GM21381 (cell line): Measurements from ENCODE around the gene TMEM117.

Experiments used
- ATAC-seq: cut with Tn5 transposase; IDR thresholded peaks from one replicate; pipeline ENCODE4 v1.9.1; 2021; ENCODE audit warnings: mild to moderate bottlenecking, moderate library complexity; ENCODE audit not compliant: unreplicated experiment

The TMEM117 gene

GRCh38 chr12:43835656-43836474 lies at the start of gene TMEM117:
TMEM117 (plus strand) TSS chr12:43836081.
- peak; percentile 73 for ATAC-seq

GRCh38 chr12:43786899-43787693 lies 48.8 kb upstream of the TMEM117 start:
- no peak for ATAC-seq

- no peak for ATAC-seq
Observed at GRCh38 chr12:43789941-43790340, 45.9 kb upstream of the TMEM117 start.

DNA sequence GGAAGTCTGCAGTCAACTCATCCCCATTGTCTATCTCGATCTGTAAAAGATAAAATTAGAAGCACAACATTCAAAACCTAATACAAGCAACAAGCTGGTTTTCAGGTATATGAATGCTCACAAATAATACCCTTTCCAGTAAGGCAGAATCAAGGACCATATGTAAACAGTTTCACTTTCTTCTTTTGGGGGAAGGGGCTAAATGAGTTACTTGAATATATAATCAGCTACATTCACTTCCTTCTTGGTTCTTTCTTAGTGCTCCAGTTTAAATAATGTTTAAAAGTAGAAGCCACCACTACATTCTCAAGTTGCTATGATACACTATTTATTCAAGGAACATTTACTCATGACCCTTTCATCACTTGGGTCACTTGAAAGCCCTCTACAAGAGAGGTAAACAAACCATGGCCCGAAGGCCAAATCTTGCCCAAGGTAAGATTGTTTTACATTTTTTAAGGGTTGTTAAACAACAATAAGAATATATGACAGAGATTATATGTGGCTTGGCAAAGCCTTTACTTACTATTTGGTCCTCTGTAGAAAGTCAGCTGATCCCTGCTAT lies 40.1 kb upstream of the TMEM117 start:
- no peak for ATAC-seq

DNA sequence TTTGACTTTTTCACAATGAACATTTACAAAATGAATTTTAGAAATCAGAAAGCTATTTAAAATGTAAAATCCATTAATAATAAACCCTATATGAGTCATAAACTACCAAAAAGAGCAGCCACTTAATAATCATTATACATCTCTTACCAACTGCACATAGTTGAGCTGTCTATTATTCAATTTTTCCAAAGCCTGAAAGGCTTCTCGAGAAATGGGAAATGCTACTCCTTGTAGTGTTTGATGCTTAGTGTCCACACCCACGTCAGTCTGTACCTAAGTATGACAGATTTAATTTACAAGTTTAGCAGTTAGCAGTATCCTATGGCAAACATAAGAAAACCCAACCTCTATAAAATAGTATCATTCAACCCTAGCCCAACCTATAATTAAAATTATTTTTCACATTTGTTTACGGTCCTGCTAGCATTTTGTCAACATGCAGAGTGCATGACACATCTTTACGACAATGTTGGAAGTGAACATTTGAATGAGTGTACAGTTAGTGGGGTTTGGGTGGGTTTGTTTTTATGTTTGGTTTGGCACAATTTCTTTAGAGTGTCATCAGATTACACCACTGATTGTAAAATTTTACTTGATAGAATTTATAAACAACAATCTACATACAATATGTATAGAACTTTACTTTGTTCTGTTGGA lies 38.2 kb upstream of the TMEM117 start:
- no peak for ATAC-seq

DNA sequence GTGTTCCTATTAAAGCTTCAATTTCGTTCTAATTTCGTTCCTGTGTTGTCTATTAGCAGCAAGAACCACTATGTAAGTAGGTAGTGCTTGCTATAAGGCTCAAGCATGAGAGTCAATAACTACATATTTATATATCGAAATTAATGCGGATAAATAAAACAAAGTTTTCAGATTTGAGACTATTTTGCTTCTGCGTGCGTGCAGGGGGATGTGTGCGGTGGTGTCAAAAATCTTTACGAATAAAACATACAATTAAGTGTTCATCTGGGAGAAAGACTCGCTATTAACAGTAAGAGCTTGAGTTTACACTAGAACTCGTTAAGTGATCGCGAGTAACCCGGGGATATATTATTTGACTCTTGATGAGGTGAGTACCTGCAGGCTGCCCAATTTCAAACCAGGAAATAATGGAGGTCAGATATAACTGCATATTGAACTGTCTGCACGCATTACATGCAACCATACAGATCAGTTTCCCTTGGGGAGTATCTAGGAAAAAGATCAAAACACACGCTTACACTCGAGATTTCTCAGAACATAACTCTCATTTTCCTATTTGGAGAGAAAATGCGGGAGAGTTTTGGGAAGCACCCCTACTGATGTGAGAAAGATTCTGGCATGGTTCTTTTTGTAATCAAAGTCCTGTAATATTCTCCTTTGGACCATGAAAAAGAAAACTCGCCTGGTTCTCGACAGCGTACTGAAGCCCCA lies 30.6 kb upstream of the TMEM117 start:
- ATAC-seq: no peak

- ATAC-seq: peak; percentile 98
Observed at GRCh38 chr12:43805860-43806736, 29.8 kb upstream of the TMEM117 start, which contains the start of gene TWF1. TWF1 (minus strand) TSS chr12:43806317; CDS start chr12:43806245, 72 bp downstream.

- no peak for ATAC-seq
Observed at GRCh38 chr12:43806737-43807072, 29.2 kb upstream of the TMEM117 start.

DNA sequence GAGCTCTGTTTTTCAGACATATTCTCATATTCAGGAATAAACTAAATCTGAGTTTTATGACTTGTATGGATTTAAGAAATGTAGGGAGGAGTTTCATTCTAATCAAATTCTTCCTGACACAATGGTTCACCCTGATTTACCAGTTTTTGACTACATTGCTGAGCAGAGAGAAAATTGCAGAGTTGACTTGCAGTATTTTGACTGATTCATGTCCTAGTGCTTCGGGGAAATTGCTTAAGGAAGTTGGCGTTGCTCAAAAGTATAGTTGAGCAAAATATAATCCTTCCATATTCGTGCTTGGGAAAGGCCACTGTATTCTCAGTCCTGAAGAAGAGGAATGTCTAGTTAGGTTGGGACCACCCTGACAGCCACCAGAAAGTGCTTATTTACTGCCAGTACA lies 28.5 kb upstream of the TMEM117 start:
- ATAC-seq: no peak

DNA sequence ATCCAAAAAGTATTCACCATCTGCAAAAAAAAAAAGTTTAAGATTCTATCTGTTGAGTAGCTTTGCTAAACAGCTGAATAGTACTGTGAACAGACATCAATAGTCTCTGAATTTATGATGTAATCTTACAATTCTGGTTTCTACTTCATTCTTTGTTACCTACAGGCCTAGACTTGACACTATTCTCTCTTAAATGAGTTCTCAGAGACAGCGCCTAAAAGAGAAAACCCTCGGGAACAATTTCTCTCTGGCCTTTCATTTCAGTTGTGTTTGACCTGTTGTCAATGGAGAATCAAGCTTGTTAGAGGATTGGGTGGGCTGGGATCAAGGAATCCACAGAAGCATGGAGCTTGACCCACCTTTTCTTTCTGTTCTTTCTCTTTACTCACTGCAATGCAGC lies 23.8 kb upstream of the TMEM117 start:
- no peak for ATAC-seq

DNA sequence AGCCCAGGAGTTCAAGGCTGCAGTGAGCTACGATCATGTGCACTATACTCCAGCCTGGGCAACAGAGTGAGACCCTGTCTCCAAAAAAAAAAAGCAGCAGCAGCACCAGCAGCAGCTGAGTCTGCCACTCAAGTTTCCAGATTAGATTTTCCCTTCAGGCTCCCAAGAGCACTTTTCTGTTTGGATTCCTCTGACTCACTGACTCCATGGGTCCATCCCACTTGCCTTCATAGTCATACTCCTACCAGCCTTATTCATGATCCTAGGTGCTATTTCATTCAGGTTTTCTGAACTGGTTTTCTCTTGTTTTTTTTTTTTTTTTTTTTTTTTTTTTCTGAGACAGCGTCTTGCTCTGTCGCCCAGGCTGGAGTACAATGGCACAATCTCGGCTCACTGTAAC lies 23.0 kb upstream of the TMEM117 start:
- no peak for ATAC-seq

DNA sequence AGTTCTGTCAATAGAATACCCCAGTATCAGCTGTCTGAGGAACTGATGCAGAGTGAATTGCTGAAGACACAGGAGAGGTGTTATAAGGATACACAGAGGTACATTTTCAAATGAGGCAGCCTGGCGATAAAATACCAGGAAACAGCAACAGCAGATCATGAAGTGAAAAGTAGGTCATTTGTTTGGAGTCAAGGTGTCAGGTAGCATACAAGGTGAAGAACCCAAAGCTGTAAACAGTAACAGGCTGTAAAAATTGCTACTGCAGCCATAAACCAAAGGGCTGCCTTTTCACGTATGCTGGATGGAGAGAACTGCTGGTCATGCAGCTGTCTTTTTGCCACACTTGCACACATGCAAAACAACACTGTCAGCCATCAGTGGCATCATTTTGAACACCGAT lies 20.5 kb upstream of the TMEM117 start:
- ATAC-seq: no peak

GRCh38 chr12:43816168-43816567 lies 19.7 kb upstream of the TMEM117 start:
- ATAC-seq: no peak

DNA sequence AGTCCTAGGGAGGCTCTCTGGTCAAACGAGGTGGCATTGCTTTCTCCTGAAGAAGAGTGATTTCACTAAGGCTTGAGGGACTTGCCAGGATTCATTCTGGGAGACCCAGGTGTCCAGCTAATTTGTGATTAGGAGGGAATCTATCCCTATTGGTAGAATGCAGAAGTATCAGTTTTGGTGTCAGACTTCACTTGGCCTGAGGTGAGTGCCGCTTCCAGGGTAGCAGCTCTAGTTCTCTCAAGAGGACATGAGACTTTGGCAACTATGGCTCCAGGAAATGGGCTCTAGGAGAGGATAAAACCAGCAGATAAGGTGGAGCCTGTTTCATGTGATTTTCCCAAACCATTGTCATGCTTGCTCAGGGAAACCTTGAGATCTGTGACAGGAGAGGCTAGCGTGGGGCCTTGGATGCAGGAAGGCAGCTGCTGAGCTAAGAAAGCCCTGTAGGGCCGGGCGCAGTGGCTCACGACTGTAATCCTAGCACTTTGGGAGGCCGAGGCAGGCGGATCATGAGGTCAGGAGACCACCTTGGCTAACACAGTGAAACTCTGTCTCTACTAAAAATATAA lies 11.6 kb upstream of the TMEM117 start:
- ATAC-seq: no peak

GRCh38 chr12:43826681-43827080 lies 9.2 kb upstream of the TMEM117 start:
- ATAC-seq: no peak

GRCh38 chr12:43827093-43827492 lies 8.8 kb upstream of the TMEM117 start:
- ATAC-seq: no peak

GRCh38 chr12:43832463-43833168 lies 3.3 kb upstream of the TMEM117 start:
- ATAC-seq: no peak

DNA sequence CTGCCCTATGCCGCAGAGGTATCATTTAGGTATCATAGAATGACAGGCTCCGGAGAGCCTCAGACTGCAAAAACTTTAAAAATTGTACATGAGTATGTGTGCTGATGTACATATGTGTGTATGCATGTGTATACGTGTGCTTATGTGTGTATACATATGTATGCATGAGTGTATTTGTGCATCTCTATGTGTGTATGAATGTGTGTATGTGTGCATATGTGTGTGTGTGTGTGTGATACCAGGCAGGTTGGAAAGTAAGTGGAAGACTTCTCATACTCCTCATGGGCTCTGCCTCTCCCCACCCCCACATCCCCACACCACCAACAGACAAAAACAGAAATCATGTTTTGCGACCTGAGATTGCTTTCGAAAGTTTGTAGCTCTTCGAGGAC lies 621 bp upstream of the TMEM117 start:
- ATAC-seq: peak; percentile 15

GRCh38 chr12:43836475-43836989 lies 651 bp downstream of the TMEM117 start:
- ATAC-seq: peak; percentile 23
